ENCODE data around the gene BCL11A.
A peak's percentile ranks its signal among the peaks of the same experiment; 100 is the strongest.

Gene BCL11A

GRCh38 chr2:60555066-60555782, 1.8 kb upstream of the BCL11A start:
- no peak for DNase-seq (ENCODE audit: insufficient read length, low spot score)
- TF ChIP-seq CTCF (IDR thresholded peaks at IDR 0.05; ENCODE audit: insufficient read depth, missing control alignments): peak; percentile 54
- FAIRE-seq: no peak

- TF ChIP-seq CTCF (IDR thresholded peaks at IDR 0.05; ENCODE audit: insufficient read depth, missing control alignments): no peak
- FAIRE-seq (no peak), DNase-seq (ENCODE audit: insufficient read length, low spot score) (no peak)
Observed at GRCh38 chr2:60554646-60555065, 1.2 kb upstream of the BCL11A start.

GRCh38 chr2:60554074-60554645, 706 bp upstream of the BCL11A start:
- no peak for DNase-seq (ENCODE audit: insufficient read length, low spot score)
- TF ChIP-seq CTCF (IDR thresholded peaks at IDR 0.05; ENCODE audit: insufficient read depth, missing control alignments): no peak
- FAIRE-seq: no peak

GRCh38 chr2:60552851-60553494, 481 bp downstream of the BCL11A start:
- FAIRE-seq: no peak
- no peak for TF ChIP-seq CTCF (IDR thresholded peaks at IDR 0.05; ENCODE audit: insufficient read depth, missing control alignments)
- DNase-seq (ENCODE audit: insufficient read length, low spot score): no peak

- FAIRE-seq (no peak), DNase-seq (ENCODE audit: insufficient read length, low spot score) (no peak)
- no peak for TF ChIP-seq CTCF (IDR thresholded peaks at IDR 0.05; ENCODE audit: insufficient read depth, missing control alignments)
Observed at GRCh38 chr2:60552078-60552850, 1.2 kb downstream of the BCL11A start.

GRCh38 chr2:60551240-60552077, 2.0 kb downstream of the BCL11A start:
- no peak for FAIRE-seq
- DNase-seq (ENCODE audit: insufficient read length, low spot score): no peak
- no peak for TF ChIP-seq CTCF (IDR thresholded peaks at IDR 0.05; ENCODE audit: insufficient read depth, missing control alignments)
